ENCODE data around the gene OPN4. TPM values are rescaled to one million over a fixed set of nuclear protein-coding genes. Genes with fewer than 3 reads are reported as not detected.

Gene OPN4
- total RNA-seq, 1 experiment from 2014 or later, result not detected

- no peaks in the 10 kb centered on the region for H4K20me1 ChIP-seq (ENCODE audit: low read length)
- CTCF ChIA-PET, result no interaction called here
- no peaks in the 10 kb centered on the region for H3K9me2 ChIP-seq (replicated peaks; ENCODE audit: low read length)
- H3K9me3 ChIP-seq (ENCODE audit: low read length), result no peaks in the 10 kb centered on the region
- TF ChIP-seq EZH2phosphoT487 (IDR thresholded peaks at IDR 0.05; ENCODE audit: borderline replicate concordance, low read length) (no peak), EZH2 (IDR thresholded peaks at IDR 0.05; ENCODE audit: low read length, unreplicated experiment) (no peak)
- TF ChIP-seq, protein P1, sequence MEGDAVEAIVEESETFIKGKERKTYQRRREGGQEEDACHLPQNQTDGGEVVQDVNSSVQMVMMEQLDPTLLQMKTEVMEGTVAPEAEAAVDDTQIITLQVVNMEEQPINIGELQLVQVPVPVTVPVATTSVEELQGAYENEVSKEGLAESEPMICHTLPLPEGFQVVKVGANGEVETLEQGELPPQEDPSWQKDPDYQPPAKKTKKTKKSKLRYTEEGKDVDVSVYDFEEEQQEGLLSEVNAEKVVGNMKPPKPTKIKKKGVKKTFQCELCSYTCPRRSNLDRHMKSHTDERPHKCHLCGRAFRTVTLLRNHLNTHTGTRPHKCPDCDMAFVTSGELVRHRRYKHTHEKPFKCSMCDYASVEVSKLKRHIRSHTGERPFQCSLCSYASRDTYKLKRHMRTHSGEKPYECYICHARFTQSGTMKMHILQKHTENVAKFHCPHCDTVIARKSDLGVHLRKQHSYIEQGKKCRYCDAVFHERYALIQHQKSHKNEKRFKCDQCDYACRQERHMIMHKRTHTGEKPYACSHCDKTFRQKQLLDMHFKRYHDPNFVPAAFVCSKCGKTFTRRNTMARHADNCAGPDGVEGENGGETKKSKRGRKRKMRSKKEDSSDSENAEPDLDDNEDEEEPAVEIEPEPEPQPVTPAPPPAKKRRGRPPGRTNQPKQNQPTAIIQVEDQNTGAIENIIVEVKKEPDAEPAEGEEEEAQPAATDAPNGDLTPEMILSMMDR (conservative IDR thresholded peaks at IDR 0.05; ENCODE audit: low read depth, low read length), result no peak
- DNase-seq (no peak), ATAC-seq (no peak)
- intact Hi-C loops (cut with micrococcal nuclease), result no loop called here
- H3K27ac ChIP-seq (ENCODE audit: low read length), result no peak overlapping the region
- BruUV-seq (replicated peaks), result no TSS peak
- H3K79me2 ChIP-seq (ENCODE audit: low read length), result no peaks in the 10 kb centered on the region
- H3K4me1 ChIP-seq (ENCODE audit: insufficient read depth, low read length), result no peaks in the 10 kb centered on the region
- H3K36me3 ChIP-seq (ENCODE audit: low read depth, low read length), result no peaks in the 10 kb centered on the region
- H3K9ac ChIP-seq (ENCODE audit: low read length), result no peak overlapping the region
- no peaks in the 10 kb centered on the region for H3F3A ChIP-seq (ENCODE audit: low read length, unreplicated experiment)
- no peak overlapping the region for H2AFZ ChIP-seq (ENCODE audit: low read length)
- H3K4me3 ChIP-seq (ENCODE audit: low read length), result no peak overlapping the region
- no peak overlapping the region for H3K4me2 ChIP-seq (ENCODE audit: low read length)
- no peaks in the 10 kb centered on the region for H3K27me3 ChIP-seq (ENCODE audit: low read length)
- POLR2A ChIA-PET (ENCODE audit: unreplicated experiment), result no interaction called here
Observed at GRCh38 chr10:86628311-86628710, 26.0 kb upstream of the OPN4 start.

DNA sequence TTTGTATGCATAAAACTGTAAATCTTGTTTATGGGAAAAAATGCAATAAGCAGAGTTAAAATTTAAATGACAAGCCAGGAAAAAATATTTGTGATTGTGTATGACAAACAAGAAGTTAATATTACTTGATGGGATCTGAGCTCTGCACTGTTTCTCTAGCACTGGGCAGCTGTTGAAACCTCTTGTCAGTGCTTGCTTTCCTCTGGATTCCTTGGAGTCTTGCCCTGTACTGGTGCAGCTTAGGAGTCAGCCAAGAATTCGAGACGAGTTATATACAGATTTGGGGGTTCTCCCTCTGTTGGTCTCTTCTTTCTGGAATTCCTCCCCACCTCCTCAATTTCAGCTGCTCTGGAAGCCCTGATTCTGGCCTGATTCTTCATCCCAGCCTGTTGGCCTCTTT is 24.3 kb upstream of the OPN4 start:
- POLR2A ChIA-PET (ENCODE audit: unreplicated experiment), result no interaction called here
- intact Hi-C loops (cut with micrococcal nuclease), result no loop called here

DNA sequence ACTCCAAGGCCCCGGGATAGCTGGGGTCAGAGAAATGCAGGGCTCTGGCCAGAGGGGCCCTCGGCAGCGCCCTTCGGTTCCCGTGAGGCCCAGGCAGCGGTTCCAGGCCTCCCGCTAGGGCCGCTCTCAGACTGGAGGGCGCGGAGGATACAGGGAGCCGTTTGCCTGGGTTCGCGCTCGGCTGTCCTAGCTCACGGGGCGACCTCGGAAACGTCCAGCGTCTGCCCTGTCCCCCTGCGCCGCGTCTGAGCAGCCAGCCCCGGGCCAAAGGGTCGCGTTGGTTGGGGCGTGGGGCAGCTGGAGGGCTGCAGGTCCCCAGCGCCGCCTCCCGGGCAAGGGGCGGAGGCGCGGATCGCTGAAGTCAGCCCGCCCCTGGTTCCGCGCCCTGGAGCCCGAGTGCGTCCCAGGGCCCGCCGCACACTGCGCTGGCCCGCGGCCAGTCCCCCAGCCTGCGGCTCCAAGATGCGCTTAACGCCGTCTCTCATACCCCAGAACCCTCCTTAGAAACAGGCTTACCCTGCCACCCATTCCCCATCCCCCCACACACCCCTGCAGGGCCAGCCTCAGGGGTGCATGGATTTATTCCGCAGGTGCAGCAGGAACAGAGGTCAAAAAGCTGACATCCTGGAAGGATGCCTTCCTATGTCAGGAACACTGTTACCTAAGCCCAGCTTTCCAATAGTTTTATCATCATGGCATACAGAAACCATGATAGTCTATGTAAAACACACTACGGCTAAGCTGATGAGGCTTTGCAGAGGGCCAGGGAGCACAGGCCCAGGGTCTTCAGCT is 22.1 kb upstream of the OPN4 start:
- Histone ChIP-seq H3F3A (ENCODE audit: low read length, unreplicated experiment) (no peaks in the 10 kb centered on the region), H3K79me2 (ENCODE audit: low read length) (no peaks in the 10 kb centered on the region), H3K4me3 (ENCODE audit: low read length) (no peak overlapping the region), H3K4me2 (ENCODE audit: low read length) (no peak overlapping the region), H3K4me1 (ENCODE audit: insufficient read depth, low read length) (peaks cover 20% of the 10 kb centered on the region), H4K20me1 (ENCODE audit: low read length) (no peaks in the 10 kb centered on the region), H2AFZ (ENCODE audit: low read length) (no peak overlapping the region), H3K9ac (ENCODE audit: low read length) (no peak overlapping the region), H3K9me3 (ENCODE audit: low read length) (no peaks in the 10 kb centered on the region), H3K27me3 (ENCODE audit: low read length) (no peaks in the 10 kb centered on the region), H3K27ac (ENCODE audit: low read length) (no peak overlapping the region), H3K9me2 (replicated peaks; ENCODE audit: low read length) (no peaks in the 10 kb centered on the region), H3K36me3 (ENCODE audit: low read depth, low read length) (no peaks in the 10 kb centered on the region)
- DNase-seq (no peak), ATAC-seq (no peak)
- intact Hi-C loops (cut with micrococcal nuclease), result no loop called here
- ChIA-PET POLR2A (ENCODE audit: unreplicated experiment) (no interaction called here), CTCF (no interaction called here)
- BruUV-seq (replicated peaks), result no TSS peak
- TF ChIP-seq EZH2 (IDR thresholded peaks at IDR 0.05; ENCODE audit: low read length, unreplicated experiment) (no peak), EZH2phosphoT487 (IDR thresholded peaks at IDR 0.05; ENCODE audit: borderline replicate concordance, low read length) (no peak)
- TF ChIP-seq, protein P1 (conservative IDR thresholded peaks at IDR 0.05; ENCODE audit: low read depth, low read length), result no peak

More for the DNA sequence above, 24.3 kb upstream of the OPN4 start:
- no peak overlapping the region for H3K4me3 ChIP-seq (ENCODE audit: low read length)
- no peaks in the 10 kb centered on the region for H3K36me3 ChIP-seq (ENCODE audit: low read depth, low read length)
- ATAC-seq (no peak), DNase-seq (no peak)
- BruUV-seq (replicated peaks), result no TSS peak
- TF ChIP-seq EZH2phosphoT487 (IDR thresholded peaks at IDR 0.05; ENCODE audit: borderline replicate concordance, low read length), result no peak
- TF ChIP-seq, protein P1 (conservative IDR thresholded peaks at IDR 0.05; ENCODE audit: low read depth, low read length), result no peak
- no peak overlapping the region for H3K4me2 ChIP-seq (ENCODE audit: low read length)
- H3K9me2 ChIP-seq (replicated peaks; ENCODE audit: low read length), result no peaks in the 10 kb centered on the region
- no peaks in the 10 kb centered on the region for H4K20me1 ChIP-seq (ENCODE audit: low read length)
- H3K9me3 ChIP-seq (ENCODE audit: low read length), result no peaks in the 10 kb centered on the region
- H3K9ac ChIP-seq (ENCODE audit: low read length), result no peak overlapping the region
- CTCF ChIA-PET, result no interaction called here
- no peak overlapping the region for H3K27ac ChIP-seq (ENCODE audit: low read length)
- H3K27me3 ChIP-seq (ENCODE audit: low read length), result no peaks in the 10 kb centered on the region
- no peak overlapping the region for H2AFZ ChIP-seq (ENCODE audit: low read length)
- H3K79me2 ChIP-seq (ENCODE audit: low read length), result no peaks in the 10 kb centered on the region
- H3K4me1 ChIP-seq (ENCODE audit: insufficient read depth, low read length), result peaks cover 4% of the 10 kb centered on the region; the same call in 1 of the 2 replicates
- no peaks in the 10 kb centered on the region for H3F3A ChIP-seq (ENCODE audit: low read length, unreplicated experiment)

Data from PC-3 (cell line).